ENCODE results near the gene CASQ2.

DNA sequence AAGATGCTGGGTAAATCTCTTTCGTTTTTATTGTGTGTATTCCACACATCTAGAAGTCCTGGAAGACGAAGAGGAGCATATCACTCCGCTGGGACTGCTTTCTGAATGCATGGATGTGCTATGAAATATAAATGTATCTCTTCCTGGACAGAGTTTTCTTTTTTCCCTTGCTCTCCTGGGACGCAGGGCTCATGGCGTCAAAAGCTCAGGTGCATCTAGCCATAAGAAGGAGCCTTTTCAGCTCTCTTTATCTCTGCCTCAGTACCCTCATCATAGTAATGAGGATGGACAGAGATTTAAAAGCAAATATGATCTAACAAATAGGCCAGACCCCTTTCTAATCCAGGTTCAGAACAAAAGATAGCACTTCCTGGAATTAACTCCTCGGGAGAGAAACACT is 27.5 kb upstream of the CASQ2 start:
- TF ChIP-seq, protein P1, sequence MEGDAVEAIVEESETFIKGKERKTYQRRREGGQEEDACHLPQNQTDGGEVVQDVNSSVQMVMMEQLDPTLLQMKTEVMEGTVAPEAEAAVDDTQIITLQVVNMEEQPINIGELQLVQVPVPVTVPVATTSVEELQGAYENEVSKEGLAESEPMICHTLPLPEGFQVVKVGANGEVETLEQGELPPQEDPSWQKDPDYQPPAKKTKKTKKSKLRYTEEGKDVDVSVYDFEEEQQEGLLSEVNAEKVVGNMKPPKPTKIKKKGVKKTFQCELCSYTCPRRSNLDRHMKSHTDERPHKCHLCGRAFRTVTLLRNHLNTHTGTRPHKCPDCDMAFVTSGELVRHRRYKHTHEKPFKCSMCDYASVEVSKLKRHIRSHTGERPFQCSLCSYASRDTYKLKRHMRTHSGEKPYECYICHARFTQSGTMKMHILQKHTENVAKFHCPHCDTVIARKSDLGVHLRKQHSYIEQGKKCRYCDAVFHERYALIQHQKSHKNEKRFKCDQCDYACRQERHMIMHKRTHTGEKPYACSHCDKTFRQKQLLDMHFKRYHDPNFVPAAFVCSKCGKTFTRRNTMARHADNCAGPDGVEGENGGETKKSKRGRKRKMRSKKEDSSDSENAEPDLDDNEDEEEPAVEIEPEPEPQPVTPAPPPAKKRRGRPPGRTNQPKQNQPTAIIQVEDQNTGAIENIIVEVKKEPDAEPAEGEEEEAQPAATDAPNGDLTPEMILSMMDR (IDR thresholded peaks at IDR 0.05; ENCODE audit: low read length) = no peak
- no peak for TF ChIP-seq EZH2phosphoT487 (IDR thresholded peaks at IDR 0.05; ENCODE audit: low read length)

Measured in MM.1S (cell line).